ENCODE measurements around the gene SMARCA1.

DNA sequence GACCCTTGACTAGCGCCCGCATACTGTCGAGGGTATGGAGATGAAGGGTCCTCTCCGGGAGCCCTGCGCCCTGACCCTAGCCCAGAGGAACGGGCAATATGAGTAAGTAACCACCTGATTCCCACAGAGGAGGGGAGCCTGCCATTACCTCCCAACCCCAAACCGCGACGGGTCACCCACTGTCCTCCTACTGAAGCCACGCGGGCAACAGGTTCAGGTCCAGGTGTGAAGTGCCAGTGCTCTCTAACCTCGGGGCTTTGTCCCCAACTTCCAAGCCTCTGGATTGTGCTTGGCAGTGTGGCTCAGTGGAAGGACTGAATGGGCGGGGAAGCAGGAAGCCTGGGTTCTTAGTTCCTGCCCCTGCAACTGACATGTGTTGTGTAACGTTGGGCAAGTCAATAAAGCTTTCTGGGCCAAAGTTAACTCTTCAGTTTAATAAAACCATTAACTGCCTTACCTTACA, 17.5 kb upstream of the SMARCA1 start:
- no peak for TF ChIP-seq POLR2A (IDR thresholded peaks at IDR 0.05)
- no peak for TF ChIP-seq EP300 (IDR thresholded peaks at IDR 0.05)

Data from suprapubic skin (tissue), 2 donors.